D341Med (cell line): ENCODE measurements around the gene OR10A2.
"Not testable (repeated sequence)": the region's sequence is repeated elsewhere in the genome, so short reads cannot be mapped to it uniquely, and the experiment has no call there.

Source experiments
- DNase-seq: peaks from one replicate; pipeline ENCODE4 v3.0.0; 2012; ENCODE audit warnings: low spot score

Gene OR10A2

GRCh38 chr11:6862961-6863360, at the start of gene OR10A2:
TSS of gene OR10A2 (plus strand) at chr11:6863057. CDS start at chr11:6869755, 6,698 bp downstream.
- DNase-seq: no peak

- DNase-seq: no peak
Measured at GRCh38 chr11:6813656-6814055, 49.2 kb upstream of the OR10A2 start.

- no peak for DNase-seq
Measured at GRCh38 chr11:6817694-6818093, 45.2 kb upstream of the OR10A2 start.

GRCh38 chr11:6818967-6819366, 43.9 kb upstream of the OR10A2 start:
- no peak for DNase-seq

- DNase-seq: no peak
Measured at GRCh38 chr11:6824136-6824823, 38.6 kb upstream of the OR10A2 start.

- no peak for DNase-seq
Measured at GRCh38 chr11:6825231-6825744, 37.6 kb upstream of the OR10A2 start.

GRCh38 chr11:6828103-6828502, 34.8 kb upstream of the OR10A2 start:
- no peak for DNase-seq

- DNase-seq: no peak
Measured at GRCh38 chr11:6833356-6833755, 29.5 kb upstream of the OR10A2 start.

GRCh38 chr11:6834021-6834420, 28.8 kb upstream of the OR10A2 start:
- DNase-seq: no peak

- DNase-seq: no peak
Measured at GRCh38 chr11:6841694-6842093, 21.2 kb upstream of the OR10A2 start.

- no peak for DNase-seq
Measured at GRCh38 chr11:6843670-6844069, 19.2 kb upstream of the OR10A2 start.

- no peak for DNase-seq
Measured at GRCh38 chr11:6844356-6844755, 18.5 kb upstream of the OR10A2 start.

GRCh38 chr11:6845383-6845782, 17.5 kb upstream of the OR10A2 start, which contains the start of gene OR10A5:
TSS of gene OR10A5 (plus strand) at chr11:6845683. CDS start at chr11:6845683, 0 bp downstream.
- no peak for DNase-seq

GRCh38 chr11:6850526-6850925, 12.3 kb upstream of the OR10A2 start:
- DNase-seq: no peak

- DNase-seq: not testable (repeated sequence)
Measured at GRCh38 chr11:6854801-6855200, 8.1 kb upstream of the OR10A2 start.

- DNase-seq: no peak
Measured at GRCh38 chr11:6855971-6856541, 6.8 kb upstream of the OR10A2 start.

- no peak for DNase-seq
Measured at GRCh38 chr11:6856871-6857270, 6.0 kb upstream of the OR10A2 start.

GRCh38 chr11:6864438-6864837, 1.6 kb downstream of the OR10A2 start:
- no peak for DNase-seq

- no peak for DNase-seq
Measured at GRCh38 chr11:6871278-6871677, 8.4 kb downstream of the OR10A2 start.

- DNase-seq: no peak
Measured at GRCh38 chr11:6875761-6876160, 12.9 kb downstream of the OR10A2 start.

- no peak for DNase-seq
Measured at GRCh38 chr11:6876325-6876724, 13.5 kb downstream of the OR10A2 start, which contains the start of gene OR10A4. TSS of gene OR10A4 (plus strand) at chr11:6876625. CDS start at chr11:6876648, 23 bp downstream.

GRCh38 chr11:6876914-6877313, 14.1 kb downstream of the OR10A2 start:
- no peak for DNase-seq

GRCh38 chr11:6882751-6883150, 19.9 kb downstream of the OR10A2 start:
- DNase-seq: no peak

- not testable (repeated sequence) for DNase-seq
Measured at GRCh38 chr11:6887711-6888110, 24.9 kb downstream of the OR10A2 start.
